HepG2 (cell line): ENCODE data around the gene TIPIN. TPM values are rescaled to one million over a fixed set of nuclear protein-coding genes. Genes with fewer than 3 reads are reported as not detected.

Source experiments
- ATAC-seq: fragments of 200-7000 bp; cut with Tn5 transposase; 3 replicates; pipeline ENCODE4 v1.9.1; 2020; ENCODE audit warnings: mild to moderate bottlenecking, moderate library complexity
- BruUV-seq: library from RNA; stranded (reverse); fragments of 400-500 nt; replicated peaks from 2 replicates; lab custom pipeline; 2021; lab: Mats Ljungman, UMichigan
- CTCF ChIA-PET: fragments of 300-600 bp; formaldehyde crosslinking; extraction: SDS; loops from one replicate; lab custom pipeline; 2021; ENCODE audit warnings: low total read pairs, inconsistent platforms, low intra/inter-chr PET ratio; lab: Yijun Ruan, JAX
- POLR2A ChIA-PET: fragments of 350-600 bp; sonication (Branson Sonifier 250); formaldehyde crosslinking; loops from one replicate; lab custom pipeline; 2020; ENCODE audit warnings: antibody characterized with exemption, inconsistent platforms; lab: Yijun Ruan, JAX
- DNase-seq: peaks from one replicate; pipeline ENCODE4 v3.0.0-alpha.2; 2015; ENCODE audit warnings: low spot score
- FAIRE-seq: peaks from 3 replicates; lab custom pipeline; 2011; peaks lifted over from hg19 to GRCh38; lab: Jason Lieb, UNC
- H2AFZ ChIP-seq: one replicate; pipeline ENCODE4 v1.6.1; 2011; ENCODE audit warnings: low read length, inconsistent platforms
- H3K27ac ChIP-seq: fragments of 300-600 bp; 3 replicates; pipeline ENCODE4 v1.8.0; 2011; ENCODE audit warnings: mixed run types, mild to moderate bottlenecking, mixed read lengths, low read length, inconsistent platforms; ENCODE audit not compliant: insufficient read depth; ENCODE audit errors: extremely low read length
- H3K27me3 ChIP-seq, 2 experiments: fragments of 200-600 bp in 1 of 2; 2 replicates in 1 of 2; 3 replicates in 1 of 2; pipeline versions ENCODE4 v1.6.0 to v1.8.0; 2011; ENCODE audit warnings: low read length in 2 of 2, mild to moderate bottlenecking in 2 of 2, moderate library complexity in 2 of 2, inconsistent platforms in 1 of 2; ENCODE audit not compliant: insufficient read depth in 2 of 2, control insufficient read depth in 1 of 2
- H3K36me3 ChIP-seq, 2 experiments: fragments of 200-600 bp in 1 of 2; replicated peaks in 1 of 2; 2 replicates in 1 of 2; 3 replicates in 1 of 2; pipeline versions ENCODE4 v1.5.1 to v1.8.0; 2011; ENCODE audit warnings: low read length in 2 of 2, inconsistent platforms in 1 of 2; ENCODE audit not compliant: insufficient read depth in 2 of 2, control insufficient read depth in 1 of 2
- H3K4me1 ChIP-seq: 2 replicates; pipeline ENCODE4 v1.5.1; 2012; ENCODE audit warnings: low read length, inconsistent platforms; ENCODE audit not compliant: insufficient read depth
- H3K4me2 ChIP-seq: 2 replicates; pipeline ENCODE4 v1.6.0; 2011; ENCODE audit warnings: low read depth, low read length, inconsistent platforms
- H3K4me3 ChIP-seq, 3 experiments: fragments of 200-600 bp in 1 of 3; sonication (generic), shearing (Covaris generic) in 1 of 3; replicated peaks in 1 of 3; 2 replicates each; pipeline ENCODE4 v1.5.1; 2011 to 2016; ENCODE audit warnings: low read length in 3 of 3, inconsistent platforms in 2 of 3, low read depth in 2 of 3, mild to moderate bottlenecking in 2 of 3, control low read depth in 1 of 3, mixed read lengths in 1 of 3; ENCODE audit not compliant: insufficient read depth in 1 of 3
- H3K79me2 ChIP-seq: one replicate; pipeline ENCODE4 v1.6.1; 2011; ENCODE audit warnings: low read length, inconsistent platforms; ENCODE audit not compliant: insufficient read depth
- H3K9ac ChIP-seq: 2 replicates; pipeline ENCODE4 v1.6.0; 2011; ENCODE audit warnings: mild to moderate bottlenecking, low read depth, low read length, inconsistent platforms; ENCODE audit not compliant: insufficient read depth
- H3K9me3 ChIP-seq: 2 replicates; pipeline ENCODE4 v1.5.1; 2012; ENCODE audit warnings: mild to moderate bottlenecking, low read length
- H4K20me1 ChIP-seq: 2 replicates; pipeline ENCODE4 v1.6.0; 2011; ENCODE audit warnings: inconsistent platforms, mild to moderate bottlenecking, low read length, moderate library complexity; ENCODE audit not compliant: insufficient read depth
- AGO1 ChIP-seq: fragments of 200-400 bp; formaldehyde crosslinking; IDR thresholded peaks from 2 replicates; pipeline ENCODE4 v1.6.1; 2017; ENCODE audit warnings: mild to moderate bottlenecking, low read depth, low read length, moderate library complexity; ENCODE audit not compliant: poor library complexity, severe bottlenecking
- ATAD3A ChIP-seq: sonication (generic); formaldehyde crosslinking; IDR thresholded peaks from 2 replicates; pipeline ENCODE4 v1.4.0; 2020; ENCODE audit warnings: missing genetic modification reagents
- MZF1 ChIP-seq: sonication (generic); formaldehyde crosslinking; IDR thresholded peaks from 2 replicates; pipeline ENCODE4 v1.8.1; 2023; ENCODE audit warnings: mild to moderate bottlenecking, missing genetic modification reagents, borderline replicate concordance
- NFYB ChIP-seq: sonication (generic); formaldehyde crosslinking; IDR thresholded peaks from 2 replicates; pipeline ENCODE4 v1.4.0; 2020; ENCODE audit warnings: missing genetic modification reagents
- RAD51 ChIP-seq: fragments of 450-650 bp; IDR thresholded peaks from 2 replicates; pipeline ENCODE4 v1.6.1; 2016; ENCODE audit warnings: borderline replicate concordance
- RFXANK ChIP-seq: IDR thresholded peaks from 2 replicates; pipeline ENCODE4 v1.6.1; 2016
- TOPORS ChIP-seq: sonication (generic); formaldehyde crosslinking; IDR thresholded peaks from 2 replicates; pipeline ENCODE4 v1.8.0; 2023; ENCODE audit warnings: mild to moderate bottlenecking, missing genetic modification reagents
- XBP1 ChIP-seq: sonication (generic); formaldehyde crosslinking; IDR thresholded peaks from 2 replicates; pipeline ENCODE4 v1.5.0; 2020; ENCODE audit warnings: missing genetic modification reagents
- ZBTB37 ChIP-seq: sonication (generic); formaldehyde crosslinking; IDR thresholded peaks from 2 replicates; pipeline ENCODE4 v1.4.0; 2020; ENCODE audit warnings: mild to moderate bottlenecking, missing genetic modification reagents
- ZBTB7A ChIP-seq: sonication (generic); formaldehyde crosslinking; IDR thresholded peaks from 2 replicates; pipeline ENCODE4 v1.8.0; 2022; ENCODE audit warnings: mild to moderate bottlenecking, missing genetic modification reagents
- ZFP36L1 ChIP-seq: sonication (generic); formaldehyde crosslinking; IDR thresholded peaks from 2 replicates; pipeline ENCODE4 v1.8.0; 2022; ENCODE audit warnings: mild to moderate bottlenecking, missing genetic modification reagents, moderate library complexity
- ZNF224 ChIP-seq: sonication (generic); formaldehyde crosslinking; IDR thresholded peaks from 2 replicates; pipeline ENCODE4 v1.5.0; 2020; ENCODE audit warnings: mild to moderate bottlenecking, missing genetic modification reagents
- ZNF331 ChIP-seq: sonication (generic); formaldehyde crosslinking; IDR thresholded peaks from 2 replicates; pipeline ENCODE4 v1.4.0; 2020; ENCODE audit warnings: missing genetic modification reagents
- ZNF841 ChIP-seq: sonication (generic); formaldehyde crosslinking; IDR thresholded peaks from 2 replicates; pipeline ENCODE4 v1.8.1; 2023; ENCODE audit warnings: missing genetic modification reagents, borderline replicate concordance
- ZSCAN21 ChIP-seq: sonication (generic); formaldehyde crosslinking; IDR thresholded peaks from 2 replicates; pipeline ENCODE4 v1.8.0; 2022; ENCODE audit warnings: mild to moderate bottlenecking, missing genetic modification reagents, moderate library complexity, borderline replicate concordance
- WGBS: methylation state at CpG from one replicate; pipeline ENCODE4 v1.1.6; 2017; ENCODE audit warnings: low lambda C conversion rate; 5-methylcytosine and 5-hydroxymethylcytosine counted together
- in situ Hi-C: cut with HindIII; loops from 2 replicates; pipeline ENCODE4 v1.10.0; 2017; ENCODE audit warnings: low pct_unique_long_range_greater_than_20kb; ENCODE audit not compliant: extremely low pct_ligation_motif_present
- intact Hi-C: fragments of 100-400 bp; cut with micrococcal nuclease; formaldehyde crosslinking; loops from one replicate; pipeline ENCODE4 v1.10.0; 2022; ENCODE audit not compliant: unreplicated experiment
- polyA plus RNA-seq, 8 experiments: library from polyadenylated mRNA; depleted of rRNA in 3 of 8; stranded (reverse) in 7 of 8; unstranded in 1 of 8; fragments of >200 nt; fragmentation: Illumina TruSeq in 4 of 8; extraction: Trizol in 4 of 8; gene quantifications; 2 replicates each; pipeline versions ENCODE4 v1.2.1 to v1.2.3, GENCODE V29; 2011 to 2016; ENCODE audit warnings: low read depth in 4 of 8, missing spikeins in 1 of 8, mixed read lengths in 1 of 8; ENCODE audit not compliant: insufficient read depth in 1 of 8
- total RNA-seq, 5 experiments: library from RNA; depleted of rRNA; stranded (reverse); fragments of >200 nt; fragmentation: Illumina TruSeq; extraction: Trizol; gene quantifications; 2 replicates each; pipeline ENCODE4 v1.2.3, GENCODE V29; 2016; ENCODE audit warnings: low read depth in 1 of 5
- TF ChIP-seq, protein P1 (sequence below): sonication (generic); formaldehyde crosslinking; IDR thresholded peaks from 2 replicates; pipeline ENCODE4 v1.5.0; 2020; ENCODE audit warnings: mild to moderate bottlenecking, missing genetic modification reagents, moderate library complexity
- TF ChIP-seq, protein P2 (sequence below): sonication (generic); formaldehyde crosslinking; IDR thresholded peaks from 2 replicates; pipeline ENCODE4 v1.4.0; 2020; ENCODE audit warnings: missing genetic modification reagents

The TIPIN gene
- total and polyA plus RNA-seq, 2 of the 13 experiments (the other 11 are each of a cell fraction or from before 2014, with no cell fraction given), result 2.7 to 28.6 TPM

- TF ChIP-seq MZF1 (CRISPR knock-in tag) (no peak), TOPORS (no peak)
Observed at GRCh38 chr15:66389098-66389858, 32.8 kb upstream of the TIPIN start (continued).

- Histone ChIP-seq H3K79me2 (peaks cover 63% of the 10 kb centered on the region), H3K9me3 (no peaks in the 10 kb centered on the region), H3K27me3 (no peaks in the 10 kb centered on the region; a peak in 1 of 5 replicates), H3K4me1 (peaks cover 61% of the 10 kb centered on the region), H3K36me3 (peaks cover 2 to 10% of the 10 kb centered on the region in 2 experiments; a peak in 3 of 5 replicates)
- POLR2A ChIA-PET, result interaction anchor here (1.9 to 4.9 kb wide), 3 partner anchors 32 to 116 kb away, joined by 9 to 38 read pairs (median 11); partner anchors contain the start of genes RPL4, SNAPC5, TIPIN and ZWILCH
- FAIRE-seq (no peak), ATAC-seq (no peak), DNase-seq (no peak)
- intact Hi-C loops, result loop anchor here (10.0 kb wide), 1 partner anchor 94 kb away; the partner anchor contains the start of gene DIS3L
- CTCF ChIA-PET, result no interaction called here
- TF ChIP-seq RFXANK, result no peak
- TF ChIP-seq, protein P1, sequence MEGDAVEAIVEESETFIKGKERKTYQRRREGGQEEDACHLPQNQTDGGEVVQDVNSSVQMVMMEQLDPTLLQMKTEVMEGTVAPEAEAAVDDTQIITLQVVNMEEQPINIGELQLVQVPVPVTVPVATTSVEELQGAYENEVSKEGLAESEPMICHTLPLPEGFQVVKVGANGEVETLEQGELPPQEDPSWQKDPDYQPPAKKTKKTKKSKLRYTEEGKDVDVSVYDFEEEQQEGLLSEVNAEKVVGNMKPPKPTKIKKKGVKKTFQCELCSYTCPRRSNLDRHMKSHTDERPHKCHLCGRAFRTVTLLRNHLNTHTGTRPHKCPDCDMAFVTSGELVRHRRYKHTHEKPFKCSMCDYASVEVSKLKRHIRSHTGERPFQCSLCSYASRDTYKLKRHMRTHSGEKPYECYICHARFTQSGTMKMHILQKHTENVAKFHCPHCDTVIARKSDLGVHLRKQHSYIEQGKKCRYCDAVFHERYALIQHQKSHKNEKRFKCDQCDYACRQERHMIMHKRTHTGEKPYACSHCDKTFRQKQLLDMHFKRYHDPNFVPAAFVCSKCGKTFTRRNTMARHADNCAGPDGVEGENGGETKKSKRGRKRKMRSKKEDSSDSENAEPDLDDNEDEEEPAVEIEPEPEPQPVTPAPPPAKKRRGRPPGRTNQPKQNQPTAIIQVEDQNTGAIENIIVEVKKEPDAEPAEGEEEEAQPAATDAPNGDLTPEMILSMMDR, result no peak
- TF ChIP-seq ZSCAN21 (CRISPR knock-in tag), result no peak
- TF ChIP-seq NFYB (CRISPR knock-in tag), result no peak
- no peak for TF ChIP-seq ZNF841
- no peak for TF ChIP-seq ZBTB7A (CRISPR knock-in tag)
- no peak for TF ChIP-seq ZNF331 (CRISPR knock-in tag)
- no peak for TF ChIP-seq ZBTB37 (CRISPR knock-in tag)
- TF ChIP-seq ZNF224 (CRISPR knock-in tag), result no peak
- no peak for TF ChIP-seq RAD51
- TF ChIP-seq XBP1 (CRISPR knock-in tag), result no peak
- TF ChIP-seq, protein P2, sequence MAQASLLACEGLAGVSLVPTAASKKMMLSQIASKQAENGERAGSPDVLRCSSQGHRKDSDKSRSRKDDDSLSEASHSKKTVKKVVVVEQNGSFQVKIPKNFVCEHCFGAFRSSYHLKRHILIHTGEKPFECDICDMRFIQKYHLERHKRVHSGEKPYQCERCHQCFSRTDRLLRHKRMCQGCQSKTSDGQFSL (CRISPR knock-in tag), result no peak
- TF ChIP-seq AGO1, result no peak
- TF ChIP-seq ZFP36L1 (CRISPR knock-in tag), result no peak
- TF ChIP-seq ATAD3A (CRISPR knock-in tag), result no peak
- TF ChIP-seq, all 625 proteins: peak for 0
- BruUV-seq, result no TSS peak
- H3K4me2 ChIP-seq, result peak overlapping the region; percentile 94
- peak overlapping the region; percentile 86; the same call in 1 of the 2 replicates for H3K9ac ChIP-seq
- peak overlapping the region; percentile 86 to 94 (median 93); a peak in 3 of 6 replicates for H3K4me3 ChIP-seq
- no peak overlapping the region for H3K27ac ChIP-seq
- in situ Hi-C loops, result loop anchor here (25.0 kb wide), 1 partner anchor 99 kb away; the partner anchor contains the start of gene SNAPC5
- WGBS, result 61% methylated on average over 5 of the region's 5 CpGs
- H2AFZ ChIP-seq, result no peak overlapping the region
- peaks cover 17% of the 10 kb centered on the region for H4K20me1 ChIP-seq
Observed at GRCh38 chr15:66388576-66388975, 32.1 kb upstream of the TIPIN start.
